ENCODE data around the gene NXPH3.

- TF ChIP-seq SPI1 (IDR thresholded peaks at IDR 0.05; ENCODE audit: low read depth, low read length), result no peak
- no peak for TF ChIP-seq POLR2A (IDR thresholded peaks at IDR 0.05; ENCODE audit: low read depth, low read length)
- TF ChIP-seq POLR2AphosphoS5 (IDR thresholded peaks at IDR 0.05; ENCODE audit: low read depth, low read length), result no peak
Measured at GRCh38 chr17:49577963-49578362, 2.3 kb downstream of the NXPH3 start.

Measured in GM12891 (cell line).